NCI-H2196 (cell line): ENCODE measurements around the gene MRPS17.
"Not testable (repeated sequence)": the region's sequence is repeated elsewhere in the genome, so short reads cannot be mapped to it uniquely, and the experiment has no call there.

Experiments used
- DNase-seq: peaks from one replicate; lab custom pipeline; 2025; ENCODE audit not compliant: unreplicated experiment; lab: John Stamatoyannopoulos, UW

MRPS17 gene

DNA sequence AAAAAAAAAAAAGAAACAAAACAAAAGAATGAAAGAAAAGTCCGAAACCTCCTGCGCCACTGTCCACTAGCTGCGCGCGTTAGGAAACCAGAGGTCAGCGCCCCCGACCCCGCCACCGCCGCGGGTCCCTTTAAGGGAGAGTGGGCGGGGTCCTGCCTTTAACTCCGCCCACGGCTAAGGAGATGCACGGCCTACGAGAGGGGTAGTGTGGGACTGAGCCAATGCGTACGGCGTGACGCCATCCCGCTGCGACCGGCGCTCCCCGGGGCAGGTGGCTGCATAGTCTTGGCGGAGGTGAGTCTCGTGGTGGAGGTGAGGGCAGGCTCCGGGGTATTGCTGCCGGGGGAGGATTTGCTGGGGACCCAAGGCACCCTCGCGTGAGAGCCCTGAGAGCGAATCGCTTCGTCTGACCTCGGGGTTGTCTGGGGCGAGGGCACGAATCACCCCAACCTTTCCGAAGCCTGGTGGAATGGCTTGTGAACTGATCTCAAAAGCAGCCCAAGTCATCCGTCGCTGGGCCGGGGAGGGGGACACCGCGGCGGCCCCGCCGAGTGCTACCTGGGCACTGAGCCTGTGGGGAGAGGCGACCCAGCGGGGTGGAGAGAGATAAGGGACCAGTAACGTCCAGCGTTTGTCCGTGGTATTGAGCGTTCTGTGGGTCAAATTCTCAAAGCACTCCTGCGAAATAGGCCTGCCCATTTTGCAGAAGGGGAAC is at the start of gene MRPS17:
TSS of gene MRPS17 (plus strand) at position 241 of the 715 bp plus-strand sequence. CDS start 1,319 bp downstream, outside the sequence.
- peak; percentile 97 for DNase-seq

DNA sequence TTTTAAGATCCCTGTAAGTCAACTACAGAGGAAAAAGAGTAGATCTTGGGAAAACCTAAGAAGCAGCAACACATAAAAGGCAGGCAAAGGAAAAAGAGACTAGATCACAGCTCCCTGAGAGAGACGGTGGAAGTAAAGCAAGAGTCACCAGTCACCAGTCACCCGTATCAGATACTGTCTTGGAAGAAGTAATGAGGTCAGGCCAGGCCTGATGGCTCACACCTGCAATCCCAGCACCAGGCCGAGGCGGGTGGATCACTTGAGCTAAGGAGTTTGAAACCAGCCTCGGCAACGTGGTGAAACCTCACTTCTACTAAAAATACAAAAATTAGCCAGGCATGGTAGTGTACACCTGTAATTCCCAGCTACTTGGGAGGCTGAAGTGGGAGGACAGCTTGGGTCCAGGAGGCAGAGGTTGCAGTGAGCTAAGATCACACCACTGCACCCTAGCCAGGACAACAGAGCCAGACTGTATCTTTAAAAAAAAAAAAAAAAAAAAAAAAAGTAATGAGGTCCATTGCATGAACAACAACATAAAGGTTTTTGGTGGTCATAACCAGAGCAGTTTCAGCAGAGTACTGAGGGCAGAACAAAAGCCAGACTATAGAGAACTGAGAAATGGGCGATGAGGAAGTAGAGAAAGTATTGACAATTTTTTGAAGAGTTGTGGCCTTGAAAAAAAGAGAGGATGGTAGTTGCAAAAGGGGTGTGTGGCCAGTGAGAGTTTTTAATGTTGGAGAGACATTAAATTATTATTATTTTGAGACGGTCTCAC is 47.5 kb upstream of the MRPS17 start:
- no peak for DNase-seq

DNA sequence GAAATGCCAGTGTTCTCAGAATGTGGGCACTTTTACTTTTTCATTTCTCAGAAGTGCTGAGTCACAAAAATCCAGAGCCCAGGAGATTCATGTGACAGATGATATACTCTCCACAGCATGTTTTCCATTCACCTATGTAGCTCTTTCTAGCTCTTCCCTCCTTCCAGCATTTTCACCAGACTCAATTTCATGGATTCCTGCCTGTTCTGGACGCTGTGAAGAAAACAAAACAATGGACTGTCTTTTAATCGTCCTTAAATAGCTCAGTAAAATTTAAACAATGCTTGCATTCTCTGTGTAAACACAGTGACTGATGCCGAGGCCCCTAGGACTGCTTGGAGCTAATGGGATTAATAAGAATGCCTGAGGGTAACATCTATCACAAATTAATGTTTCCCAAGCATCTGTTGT is 38.9 kb upstream of the MRPS17 start:
- DNase-seq, result no peak

DNA sequence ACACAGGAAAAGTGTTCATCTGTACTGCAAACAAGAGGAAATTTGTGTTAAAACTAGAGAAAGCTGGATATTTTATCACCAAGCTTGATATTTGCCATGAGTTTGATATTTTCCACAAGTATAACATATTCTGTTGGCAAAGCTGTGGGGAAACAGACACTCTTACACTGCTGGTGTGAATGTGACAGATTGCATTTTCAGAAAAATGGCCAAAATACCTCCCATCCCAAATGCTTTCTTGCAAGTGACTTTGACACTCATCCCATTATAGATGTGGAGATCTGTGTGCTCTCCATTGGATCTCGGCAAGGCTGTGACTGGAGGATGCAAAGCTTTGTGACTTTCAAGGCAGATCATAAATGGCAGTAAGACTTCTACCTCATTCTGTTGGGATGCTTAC is 33.9 kb upstream of the MRPS17 start:
- DNase-seq, result no peak

DNA sequence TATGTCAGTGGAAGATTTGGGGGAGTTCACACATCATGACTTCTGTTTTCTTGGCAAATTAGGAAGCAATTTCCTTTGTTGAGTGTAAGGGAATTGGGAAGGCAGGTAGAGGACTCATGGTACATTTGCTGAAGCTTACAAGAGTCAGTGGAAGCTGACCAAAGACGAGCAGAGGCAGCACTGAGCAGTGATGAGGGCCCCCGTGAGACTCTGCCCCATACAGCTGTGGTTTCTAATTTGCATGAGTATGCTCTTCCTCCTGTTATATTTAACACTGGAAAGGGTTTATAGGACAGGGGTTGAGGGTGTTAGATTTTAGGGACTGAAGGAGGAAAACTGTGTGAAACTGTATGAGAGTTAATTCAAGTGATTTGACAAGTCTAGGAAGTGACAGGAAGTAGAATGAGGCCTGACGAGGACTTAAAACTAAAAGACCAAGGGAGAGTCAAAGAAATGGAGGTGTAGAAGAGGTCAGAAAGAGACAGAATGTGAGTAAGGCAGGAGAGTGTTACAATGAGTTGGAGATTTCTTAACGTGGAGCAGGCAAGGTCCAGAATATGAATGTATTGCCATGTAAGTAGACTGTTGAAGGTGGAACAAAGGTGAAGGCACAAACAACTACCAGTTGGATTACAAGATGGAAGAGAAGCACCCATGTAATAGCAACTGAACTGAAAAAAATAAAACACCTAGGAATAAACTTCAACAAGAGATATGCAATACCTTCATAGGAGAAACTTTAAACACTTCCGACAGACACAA is 23.5 kb upstream of the MRPS17 start:
- DNase-seq, result no peak

DNA sequence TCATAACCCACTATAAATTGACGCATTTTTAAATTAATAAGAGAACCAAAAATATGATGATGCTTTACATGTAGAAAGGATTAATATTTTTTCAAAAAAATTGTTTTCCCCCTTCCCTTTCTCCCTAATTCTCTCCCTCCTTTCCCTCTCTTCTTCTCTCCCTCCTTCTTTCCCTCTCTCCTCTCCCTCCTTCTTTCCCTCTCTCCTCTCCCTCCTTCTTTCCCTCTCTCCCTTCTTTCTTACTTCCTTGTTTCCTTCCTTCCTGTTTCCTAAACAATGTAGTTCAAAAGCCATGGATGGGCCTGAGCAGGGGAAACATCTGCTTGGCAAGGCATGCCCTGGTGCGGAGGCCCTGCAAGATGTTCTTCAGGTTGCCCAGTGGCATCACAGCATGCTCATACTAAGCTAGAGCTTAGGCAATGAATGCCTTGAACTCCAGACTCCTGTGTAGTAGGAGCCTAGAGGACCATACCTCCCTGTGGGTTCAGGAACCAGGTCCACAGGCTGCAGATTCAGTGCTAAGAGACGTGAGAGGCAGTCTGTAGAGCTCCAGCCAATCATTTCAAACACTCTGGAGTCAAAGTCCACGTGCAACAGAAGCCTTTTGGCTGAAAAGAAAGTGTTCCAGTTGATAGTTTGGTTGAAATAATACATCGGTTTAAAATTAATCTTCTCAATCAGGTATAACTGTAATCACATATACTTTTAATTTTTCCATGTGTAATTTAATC is 20.1 kb upstream of the MRPS17 start:
- DNase-seq, result no peak

DNA sequence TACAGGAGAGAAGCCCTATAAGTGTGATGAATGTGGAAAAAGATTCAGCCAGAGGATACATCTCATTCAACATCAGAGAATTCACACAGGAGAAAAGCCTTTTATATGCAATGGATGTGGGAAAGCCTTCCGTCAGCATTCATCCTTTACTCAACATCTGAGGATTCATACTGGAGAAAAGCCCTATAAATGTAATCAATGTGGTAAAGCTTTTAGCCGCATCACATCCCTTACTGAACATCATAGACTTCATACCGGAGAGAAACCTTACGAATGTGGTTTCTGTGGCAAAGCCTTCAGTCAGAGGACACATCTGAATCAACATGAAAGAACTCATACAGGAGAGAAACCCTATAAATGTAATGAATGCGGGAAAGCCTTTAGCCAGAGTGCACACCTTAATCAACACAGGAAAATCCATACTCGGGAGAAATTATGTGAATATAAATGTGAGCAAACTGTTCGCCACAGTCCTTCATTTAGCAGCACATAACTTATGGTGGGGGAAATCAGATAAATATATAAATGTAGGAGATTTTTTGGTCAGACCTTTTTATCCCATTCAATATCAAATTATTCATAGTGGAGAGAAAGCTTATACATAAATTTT is 12.1 kb upstream of the MRPS17 start:
- DNase-seq, result no peak

DNA sequence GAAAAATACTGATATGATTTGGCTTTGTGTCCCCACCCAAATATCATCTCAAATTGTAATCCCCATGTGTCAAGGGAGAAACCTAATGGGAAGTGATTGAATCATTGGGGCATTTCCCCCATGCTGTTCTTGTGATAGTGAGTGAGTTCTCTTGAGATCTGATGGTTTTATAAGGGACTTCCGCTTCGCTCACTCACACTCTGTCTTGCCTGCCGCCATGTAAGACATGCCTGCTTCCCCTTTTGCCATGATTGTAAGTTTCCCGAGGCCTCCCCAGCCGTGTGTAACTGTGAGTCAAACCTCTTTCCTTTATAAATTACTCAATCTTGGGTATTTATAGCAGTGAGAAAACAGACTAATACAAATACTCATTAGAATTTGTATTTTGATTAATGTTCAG is 5.1 kb upstream of the MRPS17 start:
- no peak for DNase-seq

DNA sequence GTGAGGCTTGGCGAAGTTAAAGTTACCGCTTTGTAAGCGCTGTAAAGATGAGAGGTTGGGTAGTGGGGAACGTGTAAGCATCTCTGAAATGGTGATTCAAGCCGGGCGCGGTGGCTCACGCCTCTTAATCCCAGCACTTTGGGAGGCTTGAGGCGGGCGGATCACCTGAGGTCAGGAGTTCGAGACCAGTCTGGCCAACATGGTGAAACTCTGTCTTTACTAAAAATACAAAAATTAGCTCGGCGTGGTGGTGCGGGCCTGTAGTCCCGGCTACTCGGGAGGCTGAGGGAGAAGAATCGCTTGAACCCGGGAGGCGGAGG is 635 bp downstream of the MRPS17 start:
- not testable (repeated sequence) for DNase-seq

DNA sequence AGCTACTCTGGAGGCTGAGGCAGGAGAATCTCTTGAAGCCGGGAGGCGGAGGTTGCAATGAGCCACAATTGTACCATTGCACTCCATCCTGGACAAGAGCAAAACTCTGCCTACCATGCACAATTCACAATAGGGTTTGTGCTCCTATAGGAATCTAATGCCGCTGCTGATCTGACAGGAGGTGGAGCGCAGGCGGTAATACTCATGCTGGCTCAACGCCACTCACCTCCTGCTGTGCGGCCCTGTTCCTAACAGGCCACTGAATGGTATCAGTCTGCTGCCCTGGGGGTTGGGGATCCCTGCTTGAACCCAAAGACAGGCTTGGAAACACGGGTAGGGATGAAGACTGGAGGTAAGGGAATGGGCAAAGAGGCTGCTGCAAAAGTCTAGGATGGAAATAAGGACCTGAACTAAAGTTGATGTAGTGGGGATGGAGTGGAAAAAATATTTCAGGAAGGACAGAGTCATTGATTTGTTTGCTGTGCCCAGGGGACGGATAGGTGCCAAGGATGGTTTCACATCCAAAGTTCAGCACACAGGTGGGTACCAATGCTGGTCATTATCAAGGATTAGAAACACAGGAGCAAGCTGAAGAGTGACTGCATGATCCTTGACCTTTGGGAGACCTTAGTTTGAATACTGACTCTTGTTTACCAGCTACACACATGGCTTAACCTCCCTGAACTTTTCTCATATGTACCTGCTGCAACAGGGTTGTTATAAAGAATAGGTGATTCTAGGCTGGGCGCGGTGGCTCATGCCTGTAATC is 2.2 kb downstream of the MRPS17 start:
- DNase-seq, result no peak

DNA sequence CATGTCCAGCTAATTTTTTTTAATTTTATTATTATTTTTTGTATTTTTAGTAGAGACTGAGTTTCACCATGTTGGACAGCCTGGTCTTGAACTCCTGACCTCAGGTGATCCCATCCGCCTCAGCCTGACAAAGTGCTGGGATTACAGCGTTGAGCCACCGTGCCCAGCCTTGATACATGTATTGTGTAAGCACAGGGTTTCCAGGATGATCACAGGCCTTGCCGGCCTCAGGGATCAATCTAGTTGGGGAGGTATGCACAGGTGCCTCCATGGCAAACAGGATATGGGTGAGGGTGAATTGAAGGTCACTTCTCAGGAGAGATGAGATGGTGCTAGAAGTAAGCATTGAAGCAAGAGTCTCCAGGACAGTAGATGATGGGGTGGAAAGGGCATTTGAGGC is 5.5 kb downstream of the MRPS17 start:
- DNase-seq, result no peak

DNA sequence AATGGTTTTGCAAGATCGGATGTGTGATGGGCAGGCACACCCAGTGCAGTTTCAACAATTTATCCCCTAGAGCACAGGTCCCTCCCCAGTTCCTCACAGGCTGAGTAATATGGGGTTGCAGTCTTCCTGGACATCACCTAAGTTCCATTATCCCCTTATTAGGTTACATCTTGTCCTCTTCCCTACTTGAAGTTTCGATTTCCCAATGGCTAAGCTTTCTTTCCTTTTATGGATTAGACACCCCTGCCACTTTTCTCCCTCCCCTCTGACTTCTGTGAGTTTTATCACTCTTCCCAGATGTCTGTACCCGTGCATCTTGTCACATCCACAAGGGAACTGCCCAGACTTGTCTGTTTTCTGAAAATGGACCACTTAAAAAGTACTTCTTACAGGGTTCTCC is 10.3 kb downstream of the MRPS17 start:
- DNase-seq, result no peak

DNA sequence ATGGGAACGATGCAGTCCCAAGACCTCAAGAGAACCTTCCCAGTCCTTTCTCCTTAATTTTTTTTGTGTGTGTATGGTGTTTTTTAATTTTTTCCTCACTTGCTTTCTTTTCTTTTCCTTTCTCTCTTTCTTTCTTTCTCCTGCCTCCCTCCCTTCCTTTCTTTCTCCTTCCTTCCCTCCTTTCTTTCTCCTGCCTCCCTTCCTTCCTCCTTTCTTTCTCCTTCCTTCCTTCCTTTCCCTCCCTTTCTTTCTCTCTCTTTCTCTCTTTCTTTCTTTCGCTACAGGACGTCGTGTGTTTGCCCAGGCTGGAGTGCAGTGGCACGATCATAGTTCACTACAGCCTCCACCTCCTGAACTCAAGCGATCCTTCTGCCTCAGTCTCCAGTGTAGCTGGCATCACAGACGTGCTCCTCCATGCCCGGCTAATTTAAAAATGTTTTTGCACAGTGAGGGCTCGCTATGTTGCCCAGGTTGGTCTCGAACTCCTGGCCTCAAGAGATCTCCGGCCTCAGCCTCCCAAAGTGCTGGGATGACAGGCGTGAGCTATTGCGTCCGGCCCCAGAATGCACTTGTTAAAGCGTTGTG is 12.0 kb downstream of the MRPS17 start:
- no peak for DNase-seq

DNA sequence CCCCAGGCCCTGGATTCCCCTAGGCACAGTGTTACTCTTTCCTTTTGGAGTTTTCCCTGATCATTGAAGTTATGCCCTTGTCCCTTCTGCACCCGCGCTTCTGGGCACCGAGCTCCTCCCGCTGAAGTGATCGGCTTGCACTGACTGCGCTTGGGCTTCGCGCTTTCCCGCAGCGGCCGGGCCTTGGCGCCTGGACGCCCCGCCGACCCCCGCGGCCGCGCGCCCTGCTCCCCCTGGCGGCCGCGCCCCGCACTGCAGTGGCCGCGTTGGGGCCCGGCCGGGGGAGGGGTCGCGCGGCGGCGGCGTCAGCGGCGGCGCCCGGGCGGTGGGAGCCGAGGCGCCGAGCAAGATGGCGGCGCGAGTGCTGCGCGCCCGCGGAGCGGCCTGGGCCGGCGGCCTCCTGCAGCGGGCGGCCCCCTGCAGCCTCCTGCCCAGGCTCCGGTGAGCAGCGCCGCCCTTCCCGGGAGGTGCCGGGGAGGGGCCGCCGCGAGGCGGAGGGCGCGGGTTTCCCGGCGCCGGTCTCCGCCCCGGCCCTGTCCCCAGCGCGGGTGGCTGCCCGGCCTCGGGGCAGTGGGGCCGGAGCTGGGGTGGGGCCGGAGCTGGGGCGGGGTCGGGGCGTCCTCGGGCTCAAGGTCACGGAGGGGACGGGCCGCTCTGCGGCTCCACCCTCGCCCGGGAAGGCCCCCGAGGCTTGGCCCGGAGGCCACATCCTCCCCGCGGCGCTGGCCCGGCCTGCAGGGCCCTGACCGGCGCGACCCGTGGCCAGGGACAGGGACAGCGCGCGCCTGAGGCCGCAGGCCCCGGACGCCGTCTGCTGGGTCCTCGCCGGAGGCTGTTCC is 12.8 kb downstream of the MRPS17 start, which contains the start of gene NIPSNAP2:
TSS of gene NIPSNAP2 (plus strand) at position 325 of the 839 bp plus-strand sequence. CDS start at position 350, 25 bp downstream.
- peak; percentile 93 for DNase-seq

DNA sequence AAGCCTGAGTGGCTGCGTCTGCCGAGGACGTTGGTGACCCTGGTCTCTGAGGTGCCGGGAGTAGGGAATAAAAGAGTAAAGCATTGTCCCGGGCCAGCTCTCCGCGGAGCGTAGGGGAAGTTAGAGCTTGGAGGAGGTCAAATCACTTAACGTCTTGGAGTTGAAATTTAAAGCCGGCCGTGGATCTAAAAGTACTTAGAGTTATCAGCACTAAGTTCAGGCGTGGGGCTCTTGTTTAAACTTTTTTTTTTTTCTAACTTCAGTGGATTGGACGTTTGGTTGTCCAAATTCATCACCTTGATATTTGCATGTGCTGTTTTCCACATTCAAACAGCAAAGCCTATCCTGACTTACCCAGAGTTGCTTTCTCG is 13.4 kb downstream of the MRPS17 start:
- DNase-seq, result no peak

DNA sequence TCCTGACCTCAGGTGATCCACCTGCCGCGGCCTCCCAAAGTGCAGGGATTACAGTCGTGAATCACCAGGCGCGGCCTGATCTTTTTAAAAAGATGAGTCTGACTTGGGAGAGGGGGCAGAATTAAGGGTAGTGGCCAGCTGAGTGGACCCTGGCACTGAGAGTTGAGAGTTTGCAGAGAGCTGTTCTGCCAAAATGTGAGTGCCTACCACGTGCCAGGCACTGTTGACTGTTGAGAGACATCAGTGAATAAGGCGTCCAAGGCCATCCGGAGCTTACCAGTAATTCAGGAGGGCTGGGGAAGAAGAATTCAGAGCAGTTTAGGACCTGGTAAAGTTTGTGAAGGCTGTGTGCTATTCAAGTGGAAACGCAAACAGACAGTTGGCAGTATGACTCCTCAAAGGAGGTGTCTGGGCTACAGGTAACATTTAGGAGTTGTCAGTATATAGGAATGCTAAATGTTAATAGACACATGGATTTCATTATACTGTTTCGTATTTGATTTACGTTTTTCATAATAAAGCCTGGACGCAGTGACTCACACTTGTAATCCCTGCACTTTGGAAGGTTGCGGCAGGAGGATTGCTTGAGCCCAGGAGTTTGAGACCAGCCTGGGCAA is 14.2 kb downstream of the MRPS17 start:
- DNase-seq, result peak; percentile 79

DNA sequence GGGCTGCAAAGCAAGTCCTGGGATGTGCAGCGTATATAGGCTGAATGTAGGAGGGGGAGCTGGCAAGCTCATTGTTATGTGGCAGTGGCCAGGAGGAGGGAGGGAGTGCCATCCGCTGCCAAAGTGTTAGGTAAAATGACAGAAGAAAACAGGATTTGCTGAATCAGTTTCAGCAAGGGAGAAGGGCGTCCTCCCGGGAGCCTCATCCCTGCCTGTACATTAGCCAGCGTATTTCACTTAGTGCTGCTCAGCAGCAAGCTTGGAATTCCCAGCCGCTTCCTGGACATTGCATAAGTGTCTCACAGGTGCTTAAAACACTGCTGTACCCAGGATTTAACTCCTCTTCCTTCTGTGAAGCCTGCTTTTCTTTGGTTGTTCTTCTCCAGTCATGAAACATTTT is 15.2 kb downstream of the MRPS17 start:
- DNase-seq, result no peak

DNA sequence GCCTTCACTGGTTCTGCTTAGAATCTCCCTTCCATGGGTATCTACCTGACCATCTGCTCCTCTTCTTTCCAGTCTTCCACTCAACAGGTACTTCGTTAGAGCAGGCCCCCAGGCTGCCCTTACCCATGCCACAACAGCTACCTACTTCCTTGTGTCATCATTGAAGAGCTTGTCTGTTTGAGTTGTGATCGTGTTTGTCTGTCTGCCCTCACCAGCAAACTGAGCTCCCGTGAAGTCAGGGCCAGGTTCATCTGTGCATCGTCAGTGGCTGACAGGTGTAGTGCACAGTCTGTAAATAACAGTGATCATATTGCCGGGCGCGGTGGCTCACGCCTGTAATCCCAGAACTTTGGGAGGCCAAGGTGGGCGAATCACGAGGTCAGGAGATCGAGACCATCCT is 17.7 kb downstream of the MRPS17 start:
- DNase-seq, result peak; percentile 61
